ENCODE data around the gene KDM4E. TPM values are rescaled to one million over a fixed set of nuclear protein-coding genes. Genes with fewer than 3 reads are reported as not detected.
A peak's percentile ranks its signal among the peaks of the same experiment; 100 is the strongest.

KDM4E gene
- not detected for polyA plus RNA-seq (2012; ENCODE audit: insufficient read depth, insufficient read length, low read depth)

GRCh38 chr11:95024958-95025357 is at the start of gene KDM4E:
KDM4E (plus strand) TSS chr11:95025258; CDS start chr11:95025558, 300 bp downstream.
- TF ChIP-seq, protein P1, sequence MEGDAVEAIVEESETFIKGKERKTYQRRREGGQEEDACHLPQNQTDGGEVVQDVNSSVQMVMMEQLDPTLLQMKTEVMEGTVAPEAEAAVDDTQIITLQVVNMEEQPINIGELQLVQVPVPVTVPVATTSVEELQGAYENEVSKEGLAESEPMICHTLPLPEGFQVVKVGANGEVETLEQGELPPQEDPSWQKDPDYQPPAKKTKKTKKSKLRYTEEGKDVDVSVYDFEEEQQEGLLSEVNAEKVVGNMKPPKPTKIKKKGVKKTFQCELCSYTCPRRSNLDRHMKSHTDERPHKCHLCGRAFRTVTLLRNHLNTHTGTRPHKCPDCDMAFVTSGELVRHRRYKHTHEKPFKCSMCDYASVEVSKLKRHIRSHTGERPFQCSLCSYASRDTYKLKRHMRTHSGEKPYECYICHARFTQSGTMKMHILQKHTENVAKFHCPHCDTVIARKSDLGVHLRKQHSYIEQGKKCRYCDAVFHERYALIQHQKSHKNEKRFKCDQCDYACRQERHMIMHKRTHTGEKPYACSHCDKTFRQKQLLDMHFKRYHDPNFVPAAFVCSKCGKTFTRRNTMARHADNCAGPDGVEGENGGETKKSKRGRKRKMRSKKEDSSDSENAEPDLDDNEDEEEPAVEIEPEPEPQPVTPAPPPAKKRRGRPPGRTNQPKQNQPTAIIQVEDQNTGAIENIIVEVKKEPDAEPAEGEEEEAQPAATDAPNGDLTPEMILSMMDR (IDR thresholded peaks at IDR 0.05; ENCODE audit: low read depth, low read length) = no peak
- no peaks in the 10 kb centered on the region for H3K9me3 ChIP-seq
- no peak within 1 kb of the TSS for H3K4me3 ChIP-seq (ENCODE audit: low read depth, low read length)
- no peaks in the 10 kb centered on the region for H3K36me3 ChIP-seq
- no peaks in the 10 kb centered on the region for H3K27me3 ChIP-seq
- no peaks in the 10 kb centered on the region for H3K4me1 ChIP-seq
- no peak for DNase-seq

GRCh38 chr11:94975599-94975998 is 49.5 kb upstream of the KDM4E start:
- Histone ChIP-seq H3K4me3 (ENCODE audit: low read depth, low read length) (no peak overlapping the region), H3K27me3 (no peaks in the 10 kb centered on the region), H3K36me3 (peaks cover 15% of the 10 kb centered on the region), H3K9me3 (no peaks in the 10 kb centered on the region), H3K4me1 (peaks cover 6% of the 10 kb centered on the region)
- TF ChIP-seq, protein P1 (IDR thresholded peaks at IDR 0.05; ENCODE audit: low read depth, low read length) = no peak
- DNase-seq = no peak

DNA sequence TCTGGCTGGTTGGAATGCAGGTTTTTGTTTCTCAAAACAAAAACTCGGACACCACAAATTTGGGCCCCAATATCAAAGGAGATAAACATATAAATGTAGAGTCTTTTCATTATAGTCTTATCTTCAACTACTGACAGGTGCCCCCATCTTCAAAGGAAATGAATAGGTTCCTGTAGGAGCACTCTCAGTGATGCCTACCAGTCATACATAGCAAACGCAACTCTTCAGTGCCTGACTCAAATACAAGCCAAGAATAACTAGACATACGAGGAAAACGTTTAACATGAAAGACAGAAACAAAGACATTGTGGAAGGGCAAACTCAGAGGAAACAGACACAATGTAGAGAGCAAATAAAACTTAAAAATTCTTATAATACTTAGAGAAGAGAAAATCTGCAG is 37.7 kb upstream of the KDM4E start:
- Histone ChIP-seq H3K27me3 (no peaks in the 10 kb centered on the region; the same call in 1 of the 2 replicates), H3K4me3 (ENCODE audit: low read depth, low read length) (no peak overlapping the region), H3K36me3 (no peaks in the 10 kb centered on the region), H3K9me3 (no peaks in the 10 kb centered on the region), H3K4me1 (no peaks in the 10 kb centered on the region)
- no peak for DNase-seq
- TF ChIP-seq, protein P1 (IDR thresholded peaks at IDR 0.05; ENCODE audit: low read depth, low read length) = no peak

DNA sequence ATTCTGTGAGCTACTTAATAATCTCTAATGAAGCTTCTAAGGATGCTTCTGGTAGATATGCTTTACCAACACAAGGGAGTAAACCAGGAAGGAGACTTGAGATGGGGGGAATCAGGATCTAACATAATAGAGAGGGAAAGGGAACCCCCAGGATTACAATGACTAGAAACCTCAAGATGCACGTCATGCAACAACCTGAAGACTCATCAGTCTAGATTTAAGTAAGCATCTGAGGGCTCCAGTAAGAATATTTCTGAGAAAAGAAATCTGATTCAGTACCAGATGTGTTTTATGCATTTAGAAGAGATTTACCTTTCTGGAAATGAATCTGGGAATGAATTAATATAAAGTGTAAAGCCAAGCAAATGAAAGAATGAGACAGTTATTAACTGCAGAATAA is 36.3 kb upstream of the KDM4E start:
- H3K4me1 ChIP-seq = no peaks in the 10 kb centered on the region
- no peaks in the 10 kb centered on the region for H3K36me3 ChIP-seq
- TF ChIP-seq, protein P1 (IDR thresholded peaks at IDR 0.05; ENCODE audit: low read depth, low read length) = no peak
- no peaks in the 10 kb centered on the region for H3K9me3 ChIP-seq
- no peaks in the 10 kb centered on the region; the same call in 1 of the 2 replicates for H3K27me3 ChIP-seq
- no peak for DNase-seq
- no peak overlapping the region for H3K4me3 ChIP-seq (ENCODE audit: low read depth, low read length)

DNA sequence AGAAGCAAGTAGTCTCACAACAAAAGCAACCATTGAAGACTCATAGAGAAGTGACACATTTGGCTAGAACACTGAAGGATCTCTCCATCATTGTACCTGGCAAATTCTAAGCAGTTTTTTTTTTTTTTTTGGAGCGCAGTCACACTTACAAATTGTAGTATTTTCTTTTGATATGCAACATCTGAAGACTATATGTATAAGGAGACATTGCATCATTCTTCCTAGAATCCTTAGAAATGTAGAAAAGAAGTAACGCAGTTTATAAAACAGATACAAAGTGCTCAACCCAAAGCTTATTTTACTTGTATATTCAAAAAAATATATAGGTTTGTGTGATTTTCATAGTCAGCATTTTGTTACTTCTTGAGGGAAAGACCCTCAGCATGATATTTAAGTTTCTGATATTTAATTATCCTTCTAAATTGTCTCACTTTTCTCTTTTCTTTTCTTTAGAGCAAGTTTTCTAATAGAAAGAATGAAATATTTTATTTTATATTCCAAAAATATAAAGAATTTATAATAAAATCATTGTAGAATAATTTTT is 31.6 kb upstream of the KDM4E start:
- no peak for DNase-seq
- Histone ChIP-seq H3K4me3 (ENCODE audit: low read depth, low read length) (no peak overlapping the region), H3K27me3 (no peaks in the 10 kb centered on the region; the same call in 1 of the 2 replicates), H3K4me1 (no peaks in the 10 kb centered on the region), H3K9me3 (no peaks in the 10 kb centered on the region), H3K36me3 (no peaks in the 10 kb centered on the region)
- TF ChIP-seq, protein P1 (IDR thresholded peaks at IDR 0.05; ENCODE audit: low read depth, low read length) = no peak

DNA sequence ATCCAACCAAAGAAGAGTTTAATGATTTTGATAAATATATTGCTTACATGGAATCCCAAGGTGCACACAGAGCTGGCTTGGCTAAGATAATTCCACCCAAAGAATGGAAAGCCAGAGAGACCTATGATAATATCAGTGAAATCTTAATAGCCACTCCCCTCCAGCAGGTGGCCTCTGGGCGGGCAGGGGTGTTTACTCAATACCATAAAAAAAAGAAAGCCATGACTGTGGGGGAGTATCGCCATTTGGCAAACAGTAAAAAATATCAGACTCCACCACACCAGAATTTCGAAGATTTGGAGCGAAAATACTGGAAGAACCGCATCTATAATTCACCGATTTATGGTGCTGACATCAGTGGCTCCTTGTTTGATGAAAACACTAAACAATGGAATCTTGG is 27.6 kb upstream of the KDM4E start:
- Histone ChIP-seq H3K4me3 (ENCODE audit: low read depth, low read length) (no peak overlapping the region), H3K4me1 (no peaks in the 10 kb centered on the region), H3K9me3 (no peaks in the 10 kb centered on the region), H3K36me3 (no peaks in the 10 kb centered on the region), H3K27me3 (no peaks in the 10 kb centered on the region)
- DNase-seq = no peak
- TF ChIP-seq, protein P1 (IDR thresholded peaks at IDR 0.05; ENCODE audit: low read depth, low read length) = peak; percentile 25; the same call in 1 of the 2 replicates

All from BE2C (cell line).